Uterus (tissue), 2 donors: ENCODE measurements around the gene SLC43A3.

Source experiments
- POLR2A ChIP-seq, 2 donors: fragments of 450-650 bp; IDR thresholded peaks; one replicate each; pipeline ENCODE4 v1.6.1; 2016; ENCODE audit warnings: antibody characterized with exemption in 2 of 2, mild to moderate bottlenecking in 1 of 2, moderate library complexity in 1 of 2
- TF ChIP-seq, protein P1 (sequence below), 4 experiments: fragments of 200-600 bp in 2 of 4; fragments of 450-650 bp in 2 of 4; sonication (generic) in 2 of 4; IDR thresholded peaks; one replicate each; pipeline ENCODE4 v1.5.1; 2016 to 2019; ENCODE audit warnings: antibody characterized with exemption in 4 of 4, mild to moderate bottlenecking in 2 of 4, moderate library complexity in 1 of 4

- TF ChIP-seq, protein P1, sequence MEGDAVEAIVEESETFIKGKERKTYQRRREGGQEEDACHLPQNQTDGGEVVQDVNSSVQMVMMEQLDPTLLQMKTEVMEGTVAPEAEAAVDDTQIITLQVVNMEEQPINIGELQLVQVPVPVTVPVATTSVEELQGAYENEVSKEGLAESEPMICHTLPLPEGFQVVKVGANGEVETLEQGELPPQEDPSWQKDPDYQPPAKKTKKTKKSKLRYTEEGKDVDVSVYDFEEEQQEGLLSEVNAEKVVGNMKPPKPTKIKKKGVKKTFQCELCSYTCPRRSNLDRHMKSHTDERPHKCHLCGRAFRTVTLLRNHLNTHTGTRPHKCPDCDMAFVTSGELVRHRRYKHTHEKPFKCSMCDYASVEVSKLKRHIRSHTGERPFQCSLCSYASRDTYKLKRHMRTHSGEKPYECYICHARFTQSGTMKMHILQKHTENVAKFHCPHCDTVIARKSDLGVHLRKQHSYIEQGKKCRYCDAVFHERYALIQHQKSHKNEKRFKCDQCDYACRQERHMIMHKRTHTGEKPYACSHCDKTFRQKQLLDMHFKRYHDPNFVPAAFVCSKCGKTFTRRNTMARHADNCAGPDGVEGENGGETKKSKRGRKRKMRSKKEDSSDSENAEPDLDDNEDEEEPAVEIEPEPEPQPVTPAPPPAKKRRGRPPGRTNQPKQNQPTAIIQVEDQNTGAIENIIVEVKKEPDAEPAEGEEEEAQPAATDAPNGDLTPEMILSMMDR (IDR thresholded peaks at IDR 0.05): no peak
- no peak for TF ChIP-seq POLR2A (IDR thresholded peaks at IDR 0.05)
Measured at GRCh38 chr11:57460758-57461749, 34.1 kb upstream of the SLC43A3 start.
